GM21526 (cell line): ENCODE data around the gene CPLX4.

Experiments
- ATAC-seq: cut with Tn5 transposase; IDR thresholded peaks from one replicate; pipeline ENCODE4 v1.9.1; 2021; ENCODE audit warnings: moderate library complexity; ENCODE audit not compliant: unreplicated experiment, low FRiP score

The CPLX4 gene

DNA sequence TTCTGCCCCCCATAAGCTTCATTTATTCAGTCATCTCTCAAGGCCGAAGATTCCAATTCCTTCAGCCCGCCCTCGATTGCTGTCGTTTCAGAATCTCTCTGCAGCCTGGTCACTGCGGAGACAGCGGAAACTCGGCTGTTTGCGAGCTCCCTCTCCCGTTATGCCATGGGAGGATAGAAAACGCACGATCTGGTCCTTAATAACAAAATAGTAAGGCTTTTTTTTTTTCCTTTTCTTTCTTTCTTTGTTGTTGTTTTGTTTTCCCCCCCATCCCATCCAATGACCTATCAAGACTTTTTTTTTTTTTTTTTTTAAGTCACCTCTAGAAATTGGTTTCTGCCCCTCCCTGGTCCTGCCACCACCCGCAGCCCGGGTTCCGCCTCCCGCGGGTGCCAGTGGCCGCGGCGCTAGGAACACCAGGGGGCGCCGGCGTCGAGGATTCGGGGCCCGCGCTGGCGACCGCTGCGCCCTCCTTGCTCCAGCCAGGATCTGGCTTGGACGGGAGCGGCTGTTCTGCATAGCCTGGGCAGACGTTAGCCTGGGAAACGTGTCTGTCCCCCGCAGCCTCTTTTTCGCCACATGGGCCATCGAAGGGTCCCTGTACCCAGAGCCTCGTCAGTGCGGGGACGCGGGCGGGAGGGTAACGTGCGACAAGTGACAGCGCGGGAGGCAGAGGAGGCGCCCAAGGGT is 10.1 kb downstream of the CPLX4 start:
- peak; percentile 88 for ATAC-seq

DNA sequence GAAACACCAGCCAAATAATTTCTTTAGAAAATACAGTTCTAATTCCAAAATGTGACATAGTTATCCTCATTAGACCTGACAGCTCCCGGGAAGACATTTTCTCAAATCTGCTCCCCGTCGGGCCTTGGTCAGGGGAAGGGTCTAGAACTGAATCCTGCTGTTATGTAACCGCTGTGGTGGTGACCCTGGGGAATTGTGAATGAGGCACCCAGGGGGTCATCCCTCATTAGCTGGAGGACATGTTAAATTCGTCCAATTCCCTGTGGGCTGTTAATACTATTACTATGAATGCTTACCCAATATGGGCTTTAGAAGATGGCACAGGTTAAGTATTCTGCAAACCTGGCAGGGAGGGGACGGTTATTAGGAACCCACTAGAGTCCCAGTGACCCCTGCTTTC is 11.8 kb downstream of the CPLX4 start:
- no peak for ATAC-seq

DNA sequence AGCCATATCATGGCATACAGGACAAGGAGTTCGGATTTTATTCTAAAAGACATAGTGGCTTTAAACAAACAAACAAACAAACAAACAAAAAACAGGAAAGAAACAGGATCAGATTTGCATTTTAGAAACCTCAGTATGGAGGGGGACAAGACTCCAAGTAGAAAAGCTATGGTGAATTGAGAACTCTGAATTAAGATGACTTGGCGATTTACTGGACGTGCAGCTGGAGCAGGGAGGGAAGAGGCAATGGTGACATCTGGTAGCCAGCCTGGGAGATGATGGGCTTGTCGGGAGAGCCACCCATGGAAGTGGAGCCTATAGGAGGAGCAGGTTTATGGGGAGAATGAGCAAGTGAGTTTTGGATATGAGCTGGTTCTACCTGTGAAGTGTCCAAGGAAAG is 13.2 kb downstream of the CPLX4 start:
- ATAC-seq, result no peak

DNA sequence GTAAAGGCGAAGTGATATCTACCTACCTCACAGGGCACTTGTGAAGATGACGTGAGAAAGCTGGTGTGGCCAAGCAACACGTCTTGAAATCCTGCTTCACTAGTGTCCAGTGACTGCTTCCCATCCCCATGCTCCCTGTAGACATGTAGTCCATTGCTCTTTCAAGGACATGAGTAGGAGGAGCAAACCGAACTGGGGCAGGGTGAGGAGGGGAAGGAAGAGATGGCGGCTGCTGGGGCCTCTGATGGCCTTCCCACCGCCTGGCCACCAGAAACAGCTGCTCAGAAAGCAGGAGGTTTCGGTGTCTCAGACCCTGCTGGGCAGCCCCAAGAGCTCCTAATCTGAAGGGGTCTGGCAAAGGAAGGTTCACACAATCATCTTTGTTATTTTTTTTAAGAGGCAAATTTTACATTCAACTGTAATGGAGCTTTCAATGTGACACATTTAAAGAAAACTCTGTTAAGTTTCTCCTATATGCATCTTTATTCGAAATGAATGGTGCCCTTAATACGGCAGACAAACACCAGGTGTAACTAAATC is 14.7 kb downstream of the CPLX4 start:
- ATAC-seq, result no peak

DNA sequence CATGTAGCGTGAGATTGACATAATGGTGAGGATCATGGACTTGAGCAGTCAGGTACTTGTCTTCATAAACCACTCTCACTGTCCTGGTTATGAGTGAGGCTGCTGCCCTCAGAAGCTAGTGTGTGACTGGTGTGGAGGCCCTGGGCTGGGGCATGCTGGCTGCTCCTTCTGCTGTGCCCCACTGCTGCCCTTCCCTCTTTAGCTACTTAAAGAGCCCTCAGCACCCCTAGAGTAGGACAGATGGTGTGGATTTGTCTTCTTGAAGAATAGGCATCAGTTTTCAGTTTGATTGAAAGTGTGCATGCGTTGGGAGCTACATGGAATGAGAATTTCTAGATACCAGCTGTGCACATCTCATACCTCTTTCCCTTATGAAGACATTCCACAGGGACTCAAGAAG is 15.4 kb downstream of the CPLX4 start:
- ATAC-seq, result no peak

DNA sequence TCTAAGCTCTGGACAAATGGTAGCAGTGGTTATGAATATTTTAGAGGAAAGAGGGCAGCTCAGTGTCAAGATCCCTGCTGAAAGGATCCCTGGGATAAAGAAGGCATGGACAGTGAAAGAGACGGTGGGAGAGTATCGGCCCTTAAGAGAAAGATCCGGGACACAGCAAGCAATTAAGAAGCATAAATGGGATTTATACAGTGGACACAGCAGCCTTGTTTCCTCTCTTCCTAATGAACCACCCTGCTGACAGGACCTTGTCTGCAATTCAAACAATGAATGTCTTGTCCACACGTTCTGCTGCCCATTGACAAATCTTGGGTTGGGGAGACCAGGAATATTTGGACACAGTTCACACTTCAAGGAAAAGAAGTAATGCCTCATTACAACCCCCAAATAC is 16.5 kb downstream of the CPLX4 start:
- no peak for ATAC-seq

DNA sequence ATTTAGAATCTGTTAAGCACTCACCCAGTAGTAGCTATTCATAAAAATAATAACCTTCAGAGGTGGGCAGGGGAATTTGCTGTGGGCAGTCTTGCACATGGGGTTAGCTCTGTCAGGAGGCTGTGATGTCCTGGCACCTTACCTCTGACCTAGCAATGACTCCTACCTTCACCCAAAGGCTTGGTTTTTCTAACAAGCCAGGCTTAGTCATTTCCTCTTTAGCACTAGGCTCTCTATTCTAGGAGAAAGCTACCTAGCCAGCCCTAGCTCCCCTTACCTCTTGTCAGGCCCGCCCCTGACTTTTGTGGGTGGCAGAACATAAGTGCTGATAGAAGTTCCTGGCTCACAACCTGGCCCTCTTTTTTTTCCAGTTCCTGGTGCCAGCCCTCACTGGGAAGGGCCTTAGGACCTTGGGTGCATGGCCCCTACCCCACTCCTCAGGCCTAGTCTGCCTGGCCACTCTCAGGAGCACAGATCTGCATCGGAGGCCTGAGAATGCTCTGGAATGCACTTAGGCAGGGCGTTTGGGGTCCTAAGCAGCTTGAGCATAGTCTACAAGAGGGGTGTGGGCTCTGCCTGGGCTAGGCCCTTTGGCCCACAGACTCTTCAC is 17.7 kb downstream of the CPLX4 start:
- no peak for ATAC-seq

DNA sequence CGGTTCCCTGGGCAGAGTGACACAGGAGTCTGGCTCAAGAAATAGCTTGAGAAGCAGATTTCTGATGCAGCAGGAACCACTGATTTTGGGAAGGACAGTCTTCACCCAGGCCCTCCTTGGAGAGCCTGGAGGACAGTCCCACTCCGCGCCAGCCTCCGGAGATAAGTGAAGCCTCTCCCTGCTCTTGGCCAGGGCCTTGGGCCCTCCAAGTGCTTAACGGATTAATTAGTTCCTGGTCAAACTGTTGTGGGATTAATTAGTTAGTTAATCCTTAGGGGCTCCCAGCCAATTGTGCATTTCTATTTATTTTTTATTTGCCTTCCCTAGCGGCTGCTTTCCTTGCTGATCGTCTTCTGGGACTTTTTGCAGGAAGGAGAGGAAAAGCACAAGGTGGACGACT is 19.6 kb downstream of the CPLX4 start:
- no peak for ATAC-seq

DNA sequence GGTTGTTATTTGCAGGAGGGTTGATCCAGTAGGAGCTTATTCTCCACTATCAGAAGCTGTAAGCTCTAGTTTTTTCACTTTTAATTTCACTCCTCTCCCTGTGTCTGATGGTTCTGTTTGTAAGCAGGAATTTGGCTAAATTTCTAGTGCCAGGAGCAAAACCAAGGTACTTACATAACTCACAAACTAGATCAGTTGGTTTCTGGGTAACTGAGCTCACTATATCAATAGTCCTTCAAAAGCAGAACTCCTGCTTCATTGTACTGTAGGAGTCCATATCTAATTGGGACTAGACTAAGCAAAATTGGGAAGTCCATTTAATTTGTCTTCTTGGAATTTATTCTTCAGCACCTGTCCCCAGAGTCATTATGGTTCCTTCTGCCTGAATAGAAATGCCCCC is 25.1 kb downstream of the CPLX4 start:
- ATAC-seq, result no peak

DNA sequence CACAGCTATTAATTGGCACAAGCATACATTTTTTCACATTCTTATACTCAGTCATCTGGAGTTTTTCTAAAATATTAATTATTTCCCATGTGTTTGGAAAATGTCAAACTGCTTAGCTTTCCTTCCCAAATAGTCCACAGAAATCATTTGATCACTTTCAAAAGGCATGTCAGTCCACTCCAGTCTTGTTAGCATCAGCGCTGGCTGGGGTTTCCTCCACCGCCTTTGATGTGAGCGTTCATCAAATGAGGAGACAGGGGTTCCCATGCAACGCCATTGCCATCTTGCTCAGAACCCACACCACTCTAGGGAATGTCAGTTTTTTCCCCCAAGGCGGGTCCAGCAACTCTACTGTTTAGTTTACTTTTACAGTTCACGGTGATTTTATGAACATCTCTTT is 32.1 kb downstream of the CPLX4 start:
- ATAC-seq, result no peak

DNA sequence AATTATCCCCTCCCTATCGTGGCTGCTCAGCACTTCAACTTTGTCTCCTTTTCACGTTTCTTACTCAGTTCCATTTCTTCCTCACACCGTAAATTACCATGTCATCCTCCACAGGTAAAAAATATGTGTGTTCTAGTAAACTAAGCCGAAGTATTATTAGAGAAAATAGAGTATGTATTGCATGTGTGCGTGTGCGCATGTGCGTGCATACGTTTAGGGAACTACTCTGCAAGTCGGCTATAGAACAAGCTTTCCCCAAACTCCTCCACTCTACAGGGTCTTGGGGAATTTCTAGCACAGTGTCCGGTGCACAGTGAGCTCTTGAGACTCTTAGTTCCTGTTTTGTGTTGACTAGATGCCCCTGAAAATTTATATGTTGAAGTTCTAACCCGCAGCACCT is 36.1 kb downstream of the CPLX4 start:
- ATAC-seq, result no peak

DNA sequence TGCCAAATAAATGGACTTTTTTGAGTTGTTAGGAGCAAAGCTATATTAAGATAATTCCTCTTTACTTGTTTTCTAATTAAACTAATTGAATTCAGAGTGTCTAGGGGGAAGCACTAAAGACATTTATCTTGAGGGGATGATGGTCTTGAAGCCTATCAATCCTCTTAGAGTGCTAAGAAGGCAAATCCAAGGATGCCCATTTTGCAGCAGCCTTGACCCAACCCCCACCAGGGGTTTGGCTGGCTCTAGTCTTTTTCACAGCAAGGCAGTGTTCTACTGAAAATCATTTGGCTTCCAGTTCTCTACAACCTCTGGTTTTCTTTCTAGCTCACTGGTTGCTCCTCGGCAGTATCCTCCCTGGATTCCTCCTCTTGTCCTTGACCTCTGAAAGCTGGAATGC is 38.7 kb downstream of the CPLX4 start:
- no peak for ATAC-seq

DNA sequence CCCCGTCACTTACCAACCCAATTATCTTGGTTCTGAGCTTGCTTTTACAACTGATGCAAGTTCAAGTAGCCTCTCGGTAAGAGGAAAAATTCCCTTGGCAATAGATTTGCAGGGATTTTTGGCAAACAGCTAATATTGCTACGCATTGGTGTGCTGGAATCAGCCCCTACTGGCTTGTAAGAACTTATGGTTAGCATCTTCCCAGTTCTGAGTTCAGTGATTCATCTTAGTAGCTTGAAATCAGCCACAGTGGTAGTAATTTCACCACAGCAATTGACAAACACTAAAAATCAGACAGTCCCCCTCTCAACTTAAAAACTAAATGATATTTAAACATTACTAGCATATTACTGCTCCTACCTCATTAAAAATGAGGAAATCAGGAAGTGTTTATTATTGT is 39.3 kb downstream of the CPLX4 start:
- ATAC-seq, result no peak

DNA sequence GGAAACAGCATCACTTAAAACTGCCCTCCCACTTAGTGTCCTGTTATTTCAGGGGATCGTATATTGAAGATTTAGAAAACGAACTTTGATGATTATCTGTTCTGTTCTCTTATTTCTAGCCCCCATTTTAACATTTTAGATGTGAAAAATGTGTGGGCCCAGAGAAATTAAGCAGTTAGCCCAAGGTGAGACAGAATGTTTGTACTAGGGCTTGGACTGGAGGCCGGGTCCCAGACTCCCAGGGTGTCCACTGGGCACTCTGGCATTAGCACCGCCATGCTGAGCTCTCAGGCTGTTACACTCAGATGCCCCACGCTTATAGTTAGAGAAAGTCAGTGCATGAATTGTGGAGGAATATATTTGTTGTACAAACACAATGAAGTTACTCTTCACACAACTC is 39.7 kb downstream of the CPLX4 start:
- ATAC-seq, result no peak

DNA sequence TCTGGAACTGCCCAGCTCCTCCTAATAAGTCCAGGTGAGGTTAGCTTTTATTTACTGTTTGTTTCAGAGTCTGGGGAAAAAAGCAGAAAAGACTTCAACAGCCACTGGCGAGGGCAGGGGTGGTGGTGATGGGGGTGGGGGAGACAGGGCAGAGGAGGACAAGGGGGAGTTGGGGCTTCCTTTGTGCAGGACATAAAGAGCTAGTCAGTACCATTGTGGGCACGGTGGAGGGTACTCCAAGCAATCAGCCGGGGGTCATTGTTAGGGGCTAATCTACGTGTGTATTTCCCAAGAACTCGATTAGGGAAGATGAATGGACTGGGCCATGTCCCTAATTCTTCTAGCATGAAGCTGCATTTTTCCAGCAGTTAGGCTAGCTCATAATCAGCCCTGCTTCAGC is 42.4 kb downstream of the CPLX4 start:
- ATAC-seq, result no peak

DNA sequence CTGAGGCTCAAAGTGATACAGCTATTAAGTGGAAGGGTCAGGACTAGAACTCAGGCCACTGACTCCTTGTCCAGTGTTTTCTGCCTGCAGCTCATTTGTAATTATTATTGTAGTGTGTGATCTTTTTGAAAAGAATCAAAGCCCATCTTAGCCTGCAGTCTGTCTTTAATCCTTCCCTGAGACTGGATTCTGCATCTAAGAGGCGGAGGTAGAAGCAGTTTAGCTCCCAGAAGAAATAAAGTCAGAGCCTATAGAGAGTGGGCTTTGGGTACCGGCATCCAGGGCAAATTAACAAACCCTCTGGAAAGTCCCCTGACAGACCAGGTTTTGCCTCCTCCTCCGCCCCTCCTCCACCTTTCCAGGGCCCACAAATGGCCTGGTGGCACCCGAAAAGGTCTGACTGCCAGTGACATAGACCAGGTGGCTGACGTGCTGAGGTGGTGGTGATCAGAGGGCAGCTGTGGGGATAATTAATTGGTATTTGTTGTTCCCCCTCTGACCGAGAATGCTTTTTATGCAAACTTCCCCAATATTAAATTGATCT is 43.0 kb downstream of the CPLX4 start:
- no peak for ATAC-seq

DNA sequence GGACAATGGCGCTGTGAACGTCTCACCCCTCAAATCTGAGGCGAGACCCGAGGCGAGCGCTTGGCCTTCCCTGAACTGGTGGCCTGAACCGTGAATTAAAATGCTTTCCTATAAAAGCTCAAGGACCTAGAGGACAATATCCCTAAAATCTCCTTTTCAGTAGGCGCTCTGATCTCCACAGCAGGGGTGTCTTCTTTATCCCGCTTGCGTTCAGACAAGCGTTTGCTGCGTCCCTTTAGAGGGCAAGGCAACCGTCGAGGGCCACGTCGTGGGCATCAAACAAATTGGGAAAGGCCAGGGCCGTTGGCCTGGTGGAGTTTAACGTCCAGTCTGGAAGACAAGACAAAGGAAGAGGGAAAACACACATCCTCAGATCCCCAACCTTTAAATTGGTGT is 43.9 kb downstream of the CPLX4 start:
- no peak for ATAC-seq

DNA sequence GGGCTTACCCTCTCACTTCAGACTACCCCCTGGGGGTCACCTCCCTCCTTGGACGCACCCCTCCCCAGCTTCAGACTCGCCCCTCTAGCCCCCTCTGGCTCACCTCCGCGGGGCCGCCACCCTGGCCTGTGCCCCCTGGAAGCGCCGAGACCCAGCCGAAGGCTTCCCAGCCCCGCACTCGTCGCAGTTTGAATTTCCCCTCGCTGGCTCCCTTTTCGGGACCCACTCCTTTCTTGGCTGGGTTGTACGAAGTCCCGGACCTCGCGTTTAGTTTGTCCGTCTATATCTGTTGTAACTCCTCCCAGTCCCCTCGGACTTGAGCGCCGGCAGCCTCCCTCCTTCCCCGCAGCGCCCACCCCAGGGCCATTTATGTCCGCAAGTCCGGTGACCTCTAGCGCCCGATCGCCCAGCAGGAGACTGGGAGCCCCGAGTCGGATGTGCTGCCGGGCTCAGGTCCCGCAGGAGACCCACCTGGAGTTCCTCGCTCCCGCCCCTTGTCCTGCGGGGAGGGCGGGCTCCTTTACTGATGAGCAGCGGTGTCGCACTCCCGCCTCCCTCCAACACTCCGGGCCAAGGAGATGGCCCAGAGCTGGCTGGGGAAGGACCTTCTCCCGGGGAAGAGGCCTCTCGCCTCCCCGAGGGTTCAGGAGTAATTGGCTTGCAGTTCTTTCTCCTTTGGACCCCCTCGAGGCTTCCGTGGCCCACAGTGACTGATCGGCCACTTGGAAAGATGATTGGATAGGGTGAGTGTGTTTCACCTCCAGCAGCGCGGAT is 44.5 kb downstream of the CPLX4 start:
- no peak for ATAC-seq

DNA sequence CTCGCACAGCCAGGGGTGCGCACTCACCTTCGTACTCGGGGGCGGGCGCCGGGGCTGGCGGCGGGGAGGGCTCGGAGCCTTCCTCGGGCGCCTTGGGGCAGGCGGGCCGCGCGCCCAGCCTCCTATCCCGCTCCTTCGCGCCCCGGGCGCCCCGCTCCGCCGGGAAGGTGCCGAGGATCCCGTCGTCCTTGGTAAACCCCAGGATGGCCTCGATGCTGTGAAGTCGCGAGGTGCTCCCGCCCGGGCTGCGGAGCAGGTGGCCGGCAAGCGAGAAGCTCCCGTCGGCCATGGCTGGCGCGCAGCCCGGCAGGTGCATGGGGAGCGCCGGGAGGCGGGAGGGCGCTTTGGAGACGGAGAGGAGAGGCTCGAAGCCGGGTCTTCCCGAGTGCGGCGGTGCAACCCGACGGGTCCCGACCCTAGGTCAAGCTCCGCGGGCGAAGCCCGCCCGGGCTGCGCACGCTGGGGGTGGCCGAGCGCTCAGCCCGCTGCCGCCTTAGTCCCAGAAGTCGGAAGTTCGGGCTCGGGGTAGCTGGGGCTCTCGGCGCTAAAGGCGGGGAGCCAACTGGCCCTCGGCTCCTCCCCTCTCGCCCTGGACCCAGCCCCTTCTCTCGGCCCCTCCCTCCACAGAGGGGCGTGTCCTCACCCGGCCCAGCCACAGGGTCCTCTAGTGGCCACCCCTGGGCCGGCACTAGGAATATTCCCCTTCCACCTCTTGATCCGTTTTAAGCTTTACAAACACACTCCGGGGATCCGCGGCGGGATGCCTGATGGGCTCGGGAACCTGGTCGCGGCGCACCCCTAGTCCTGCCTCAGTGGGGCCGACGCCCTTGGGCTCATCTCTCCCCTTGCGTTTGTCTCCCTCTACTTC is 45.3 kb downstream of the CPLX4 start, which contains the start of gene RAX:
RAX (minus strand) TSS at position 564 of the 868 bp plus-strand sequence; CDS start at position 316, 248 bp downstream.
- no peak for ATAC-seq

DNA sequence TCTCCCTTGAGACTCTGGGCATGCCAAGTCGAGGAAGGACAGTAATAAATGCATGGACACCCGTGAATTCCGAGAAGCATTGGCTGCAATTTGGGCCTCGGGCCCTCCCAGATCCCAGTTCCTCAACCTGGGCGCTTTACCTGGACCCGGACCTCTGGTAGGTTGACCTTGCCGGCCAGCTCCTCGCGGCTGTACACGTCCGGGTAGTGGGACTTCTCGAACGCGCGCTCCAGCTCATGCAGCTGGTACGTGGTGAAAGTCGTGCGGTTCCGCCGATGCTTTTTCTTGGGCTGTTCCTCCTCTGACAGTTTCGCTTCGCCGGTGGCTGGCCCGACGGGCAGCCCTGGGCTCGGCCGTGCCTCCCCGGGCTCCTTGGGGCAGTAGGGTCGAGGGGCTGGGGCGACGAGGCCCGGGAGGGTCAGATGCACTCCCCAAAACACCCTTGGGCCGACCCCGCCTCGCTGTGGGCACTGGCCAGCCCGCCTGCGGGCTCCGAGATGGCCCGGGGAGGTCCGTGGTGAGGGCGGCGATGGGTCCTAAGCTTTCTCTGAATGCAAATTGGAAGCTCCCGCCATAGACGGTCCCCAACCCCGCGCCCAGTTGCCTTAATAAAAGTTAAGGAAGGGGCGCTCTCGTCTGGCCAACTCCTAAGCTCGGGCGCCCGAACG is 46.1 kb downstream of the CPLX4 start:
- ATAC-seq, result no peak
